ENCODE results near the gene LCN10.

DNA sequence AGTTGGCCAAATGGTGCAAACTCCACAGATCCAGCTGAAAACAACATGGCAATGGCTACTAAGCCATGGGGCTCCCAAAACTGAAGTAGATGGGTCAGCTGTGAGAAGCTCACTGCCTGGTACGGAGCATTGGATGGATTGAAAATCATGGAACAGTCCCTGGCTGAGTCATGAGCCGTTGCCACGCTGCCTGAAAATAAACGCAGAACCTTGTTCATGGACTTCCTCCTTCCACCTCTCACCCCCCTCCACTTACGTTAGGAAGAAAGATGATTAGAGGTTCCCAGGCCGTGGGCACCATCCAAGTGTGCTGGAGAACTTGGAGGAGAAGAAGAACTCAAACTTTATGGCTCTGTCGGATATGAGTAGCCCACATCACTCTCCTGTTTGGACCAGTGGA, 37.2 kb downstream of the LCN10 start:
- TF ChIP-seq, protein P1, sequence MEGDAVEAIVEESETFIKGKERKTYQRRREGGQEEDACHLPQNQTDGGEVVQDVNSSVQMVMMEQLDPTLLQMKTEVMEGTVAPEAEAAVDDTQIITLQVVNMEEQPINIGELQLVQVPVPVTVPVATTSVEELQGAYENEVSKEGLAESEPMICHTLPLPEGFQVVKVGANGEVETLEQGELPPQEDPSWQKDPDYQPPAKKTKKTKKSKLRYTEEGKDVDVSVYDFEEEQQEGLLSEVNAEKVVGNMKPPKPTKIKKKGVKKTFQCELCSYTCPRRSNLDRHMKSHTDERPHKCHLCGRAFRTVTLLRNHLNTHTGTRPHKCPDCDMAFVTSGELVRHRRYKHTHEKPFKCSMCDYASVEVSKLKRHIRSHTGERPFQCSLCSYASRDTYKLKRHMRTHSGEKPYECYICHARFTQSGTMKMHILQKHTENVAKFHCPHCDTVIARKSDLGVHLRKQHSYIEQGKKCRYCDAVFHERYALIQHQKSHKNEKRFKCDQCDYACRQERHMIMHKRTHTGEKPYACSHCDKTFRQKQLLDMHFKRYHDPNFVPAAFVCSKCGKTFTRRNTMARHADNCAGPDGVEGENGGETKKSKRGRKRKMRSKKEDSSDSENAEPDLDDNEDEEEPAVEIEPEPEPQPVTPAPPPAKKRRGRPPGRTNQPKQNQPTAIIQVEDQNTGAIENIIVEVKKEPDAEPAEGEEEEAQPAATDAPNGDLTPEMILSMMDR (IDR thresholded peaks at IDR 0.05) = no peak
- TF ChIP-seq EZH2 (IDR thresholded peaks at IDR 0.05) = no peak
